Ascending aorta (tissue), 2 donors: ENCODE results near the gene LRRC25. TPM values are rescaled to one million over a fixed set of nuclear protein-coding genes. Genes with fewer than 3 reads are reported as not detected.
A peak's percentile ranks its signal among the peaks of the same experiment; 100 is the strongest.
"Not testable (repeated sequence)": the region's sequence is repeated elsewhere in the genome, so short reads cannot be mapped to it uniquely, and the experiment has no call there.

Source experiments
- DNase-seq, 2 donors: peaks; one replicate each; pipeline ENCODE4 v3.0.0-alpha.2; 2019; ENCODE audit warnings: low spot score in 2 of 2
- H3K27ac ChIP-seq, 2 donors: fragments of 200-600 bp; sonication (generic); one replicate each; pipeline ENCODE4 v1.5.1; 2016 to 2017; ENCODE audit warnings: mild to moderate bottlenecking in 1 of 2
- H3K27me3 ChIP-seq: fragments of 200-600 bp; sonication (generic); one replicate; pipeline ENCODE4 v1.5.1; 2017
- H3K36me3 ChIP-seq, 2 donors: fragments of 200-600 bp; sonication (generic); one replicate each; pipeline ENCODE4 v1.5.1; 2016
- H3K4me1 ChIP-seq, 2 donors: fragments of 200-600 bp; sonication (generic); one replicate each; pipeline ENCODE4 v1.5.1; 2016 to 2017; ENCODE audit warnings: mild to moderate bottlenecking in 1 of 2
- H3K4me3 ChIP-seq, 2 donors: fragments of 200-600 bp; sonication (generic); one replicate each; pipeline ENCODE4 v1.5.1; 2016 to 2017; ENCODE audit warnings: mild to moderate bottlenecking in 1 of 2
- H3K9me3 ChIP-seq, 2 donors: fragments of 200-600 bp; sonication (generic); one replicate each; pipeline ENCODE4 v1.5.1; 2016
- intact Hi-C: fragments of 100-400 bp; cut with DNase I; formaldehyde crosslinking; loops from one replicate; pipeline ENCODE4 v1.15.1; 2023
- total RNA-seq: library from RNA; depleted of rRNA; stranded (reverse); fragments of >200 nt; gene quantifications from one replicate; pipeline ENCODE4 v1.1.0, GENCODE V29; 2016
- TF ChIP-seq, protein P1 (sequence below), 3 experiments: fragments of 200-600 bp in 2 of 3; fragments of 450-650 bp in 1 of 3; sonication (generic) in 2 of 3; IDR thresholded peaks; one replicate each; pipeline ENCODE4 v1.5.1; 2016 to 2019; ENCODE audit warnings: antibody characterized with exemption in 3 of 3, mild to moderate bottlenecking in 1 of 3, moderate library complexity in 1 of 3

LRRC25 gene
- total RNA-seq, 1 donor from 2014 or later, result 6.9 TPM

DNA sequence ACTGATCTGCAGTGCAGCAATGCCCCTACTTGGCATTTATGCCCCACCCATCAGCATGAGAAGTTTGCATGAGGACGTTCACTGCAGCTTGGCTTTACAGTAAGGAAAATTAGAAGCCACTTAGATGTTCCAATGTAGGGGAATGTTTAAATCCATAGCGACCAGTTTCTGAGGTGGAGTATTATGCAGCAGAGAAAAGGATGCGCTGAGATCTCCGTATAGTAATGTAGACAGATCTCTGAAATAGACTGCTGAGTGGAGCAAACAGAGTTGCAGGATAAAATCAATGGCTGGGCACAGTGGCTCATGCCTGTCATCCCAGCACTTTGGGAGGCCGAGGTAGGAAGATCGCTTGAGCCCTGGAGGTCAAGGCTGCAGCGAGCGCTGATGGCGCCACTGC is 46.9 kb downstream of the LRRC25 start:
- Histone ChIP-seq H3K4me3 (no peak overlapping the region), H3K27ac (no peak overlapping the region), H3K9me3 (no peaks in the 10 kb centered on the region), H3K27me3 (no peaks in the 10 kb centered on the region), H3K4me1 (no peaks in the 10 kb centered on the region), H3K36me3 (no peaks in the 10 kb centered on the region)
- TF ChIP-seq, protein P1, sequence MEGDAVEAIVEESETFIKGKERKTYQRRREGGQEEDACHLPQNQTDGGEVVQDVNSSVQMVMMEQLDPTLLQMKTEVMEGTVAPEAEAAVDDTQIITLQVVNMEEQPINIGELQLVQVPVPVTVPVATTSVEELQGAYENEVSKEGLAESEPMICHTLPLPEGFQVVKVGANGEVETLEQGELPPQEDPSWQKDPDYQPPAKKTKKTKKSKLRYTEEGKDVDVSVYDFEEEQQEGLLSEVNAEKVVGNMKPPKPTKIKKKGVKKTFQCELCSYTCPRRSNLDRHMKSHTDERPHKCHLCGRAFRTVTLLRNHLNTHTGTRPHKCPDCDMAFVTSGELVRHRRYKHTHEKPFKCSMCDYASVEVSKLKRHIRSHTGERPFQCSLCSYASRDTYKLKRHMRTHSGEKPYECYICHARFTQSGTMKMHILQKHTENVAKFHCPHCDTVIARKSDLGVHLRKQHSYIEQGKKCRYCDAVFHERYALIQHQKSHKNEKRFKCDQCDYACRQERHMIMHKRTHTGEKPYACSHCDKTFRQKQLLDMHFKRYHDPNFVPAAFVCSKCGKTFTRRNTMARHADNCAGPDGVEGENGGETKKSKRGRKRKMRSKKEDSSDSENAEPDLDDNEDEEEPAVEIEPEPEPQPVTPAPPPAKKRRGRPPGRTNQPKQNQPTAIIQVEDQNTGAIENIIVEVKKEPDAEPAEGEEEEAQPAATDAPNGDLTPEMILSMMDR (IDR thresholded peaks at IDR 0.05), result no peak
- intact Hi-C loops, result no loop called here
- DNase-seq, result no peak

DNA sequence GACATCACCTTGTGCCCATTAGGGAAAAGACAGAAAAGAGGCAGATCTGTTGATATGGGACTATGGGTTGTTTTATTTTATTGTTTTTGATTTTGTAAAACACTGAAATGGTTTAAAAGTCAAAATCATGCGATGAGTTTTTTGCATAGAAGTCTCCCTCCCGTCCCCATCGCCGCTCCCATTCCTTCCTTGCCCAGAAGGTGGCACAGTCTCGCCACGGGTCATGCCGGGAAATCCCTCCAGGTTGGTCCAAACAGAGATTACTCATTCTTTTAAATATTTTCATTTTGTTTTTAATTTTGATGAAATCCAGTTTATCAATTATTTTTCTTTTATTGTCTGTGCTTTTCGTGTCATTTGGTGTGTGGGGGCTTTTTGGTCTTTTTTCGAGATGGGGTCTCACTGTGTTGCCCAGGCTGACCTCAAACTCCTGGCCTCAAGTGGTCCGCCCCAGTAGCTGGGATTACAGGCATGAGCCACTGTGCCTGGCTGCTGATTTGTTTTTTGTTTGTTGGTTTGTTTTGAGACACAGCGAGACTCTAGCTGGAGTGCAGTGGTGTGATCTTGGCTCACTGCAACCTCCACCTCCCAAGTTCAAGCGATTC is 47.8 kb downstream of the LRRC25 start:
- H3K36me3 ChIP-seq, result no peaks in the 10 kb centered on the region
- intact Hi-C loops, result loop anchor here (1.0 kb wide), 1 partner anchor 61 kb away; no protein-coding TSS in a partner anchor
- no peaks in the 10 kb centered on the region for H3K9me3 ChIP-seq
- H3K27ac ChIP-seq, result no peak overlapping the region
- no peaks in the 10 kb centered on the region for H3K27me3 ChIP-seq
- DNase-seq, result no peak
- H3K4me3 ChIP-seq, result no peak overlapping the region
- H3K4me1 ChIP-seq, result no peaks in the 10 kb centered on the region
- TF ChIP-seq, protein P1 (IDR thresholded peaks at IDR 0.05), result peak; percentile 62 to 80 (median 75)

DNA sequence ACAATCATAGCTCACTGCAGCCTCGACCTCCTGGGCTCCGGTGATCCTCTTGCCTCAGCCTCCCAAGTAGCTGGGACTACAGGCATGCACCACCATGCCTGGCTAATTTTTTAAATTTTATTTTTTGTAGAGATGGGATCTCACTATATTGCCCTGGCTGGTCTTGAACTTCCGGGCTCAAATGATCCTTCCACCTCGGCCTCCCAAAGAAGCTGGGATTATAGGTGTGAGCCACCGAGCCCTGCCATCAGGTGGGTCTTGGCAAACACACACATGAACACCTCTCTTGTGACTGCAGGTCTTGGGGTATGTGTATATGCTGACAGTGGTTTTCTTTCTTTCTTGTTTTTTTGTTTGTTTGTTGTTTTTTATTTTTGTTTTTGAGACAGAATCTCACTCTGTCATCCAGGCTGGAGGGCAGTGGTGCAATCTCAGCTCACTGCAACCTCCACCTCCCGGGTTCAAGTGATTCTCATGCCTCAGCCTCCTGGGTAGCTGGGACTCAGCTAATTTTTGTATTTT is 48.5 kb downstream of the LRRC25 start:
- not testable (repeated sequence) for H3K4me3 ChIP-seq, H3K36me3 ChIP-seq, H3K9me3 ChIP-seq, H3K4me1 ChIP-seq, DNase-seq, H3K27ac ChIP-seq, H3K27me3 ChIP-seq
- intact Hi-C loops, result loop anchor here (1.0 kb wide), 1 partner anchor 61 kb away; no protein-coding TSS in a partner anchor

DNA sequence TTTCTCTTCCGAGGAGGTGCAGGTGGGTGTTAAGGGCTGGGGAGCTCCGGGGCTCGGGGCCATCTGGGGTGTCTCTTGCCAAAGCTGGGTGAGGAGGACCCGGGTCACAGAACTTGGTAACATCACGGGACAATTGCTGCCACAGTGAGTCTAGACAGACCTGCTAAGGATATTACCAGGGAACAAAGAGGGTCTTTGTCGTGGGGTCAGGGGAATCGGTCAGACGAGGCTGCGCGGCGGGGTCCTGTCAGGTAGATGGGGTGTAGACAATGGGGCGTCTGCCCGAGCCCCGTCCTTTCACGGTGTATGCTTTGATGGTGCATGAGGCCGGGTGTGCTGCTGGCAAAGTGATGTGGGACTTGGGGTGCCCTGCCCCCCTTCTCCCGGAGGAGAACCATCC is 49.3 kb downstream of the LRRC25 start:
- Histone ChIP-seq H3K4me1 (no peaks in the 10 kb centered on the region), H3K27ac (no peak overlapping the region), H3K36me3 (no peaks in the 10 kb centered on the region), H3K4me3 (no peak overlapping the region), H3K27me3 (no peaks in the 10 kb centered on the region), H3K9me3 (no peaks in the 10 kb centered on the region)
- intact Hi-C loops, result no loop called here
- TF ChIP-seq, protein P1 (IDR thresholded peaks at IDR 0.05), result no peak
- DNase-seq, result no peak

DNA sequence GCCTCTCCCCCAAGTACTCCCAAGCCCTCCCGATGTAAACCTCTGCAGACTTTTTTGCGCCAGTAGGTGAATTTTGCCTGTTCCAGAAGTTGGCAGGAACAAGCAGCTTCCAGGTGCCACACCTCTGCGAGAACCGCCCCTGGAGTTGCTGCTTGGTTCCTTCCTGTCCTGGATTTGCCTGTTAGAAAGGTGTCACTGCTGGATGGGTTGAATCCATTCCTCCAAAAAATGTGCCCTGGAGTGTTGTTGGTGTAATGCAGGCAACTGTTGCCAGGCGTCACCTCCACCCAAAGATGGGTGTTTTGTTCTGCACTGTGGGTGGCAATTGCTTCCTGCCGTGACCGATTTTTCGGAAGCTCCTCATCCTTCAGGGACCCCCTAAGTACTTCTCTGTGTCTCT is 51.3 kb downstream of the LRRC25 start:
- H3K4me1 ChIP-seq, result peaks cover 0 to 6% of the 10 kb centered on the region in 2 donors
- intact Hi-C loops, result no loop called here
- H3K36me3 ChIP-seq, result no peaks in the 10 kb centered on the region

DNA sequence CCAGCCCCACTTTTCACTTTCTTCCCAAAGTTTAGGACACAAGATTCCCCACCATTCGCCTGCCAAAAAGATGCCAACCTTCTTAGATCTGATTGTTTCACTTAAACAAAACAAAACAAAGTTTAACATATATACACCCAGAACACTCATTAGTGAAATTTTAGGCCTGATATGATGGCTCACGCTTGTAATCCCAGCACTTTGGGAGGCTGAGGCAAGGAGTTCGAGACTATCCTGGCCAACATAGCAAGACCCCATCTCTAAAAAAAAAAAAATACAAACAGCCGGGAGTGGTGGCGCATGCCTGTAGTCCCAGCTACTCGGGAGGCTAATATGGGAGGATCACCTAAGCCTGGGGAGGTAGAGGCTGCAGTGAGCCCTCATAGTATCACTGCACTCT is 52.1 kb downstream of the LRRC25 start:
- intact Hi-C loops, result no loop called here
- H3K4me3 ChIP-seq, result no peak overlapping the region
- no peaks in the 10 kb centered on the region for H3K36me3 ChIP-seq
- H3K27me3 ChIP-seq, result no peaks in the 10 kb centered on the region
- TF ChIP-seq, protein P1 (IDR thresholded peaks at IDR 0.05), result no peak
- peaks cover 0 to 7% of the 10 kb centered on the region in 2 donors for H3K4me1 ChIP-seq
- H3K27ac ChIP-seq, result no peak overlapping the region
- DNase-seq, result no peak
- H3K9me3 ChIP-seq, result no peaks in the 10 kb centered on the region

More for the DNA sequence above, 51.3 kb downstream of the LRRC25 start:
- Histone ChIP-seq H3K4me3 (no peak overlapping the region), H3K27me3 (no peaks in the 10 kb centered on the region), H3K9me3 (no peaks in the 10 kb centered on the region), H3K27ac (no peak overlapping the region)
- TF ChIP-seq, protein P1 (IDR thresholded peaks at IDR 0.05), result no peak
- DNase-seq, result no peak
